Measurements from ENCODE around the gene CHN2.

DNA sequence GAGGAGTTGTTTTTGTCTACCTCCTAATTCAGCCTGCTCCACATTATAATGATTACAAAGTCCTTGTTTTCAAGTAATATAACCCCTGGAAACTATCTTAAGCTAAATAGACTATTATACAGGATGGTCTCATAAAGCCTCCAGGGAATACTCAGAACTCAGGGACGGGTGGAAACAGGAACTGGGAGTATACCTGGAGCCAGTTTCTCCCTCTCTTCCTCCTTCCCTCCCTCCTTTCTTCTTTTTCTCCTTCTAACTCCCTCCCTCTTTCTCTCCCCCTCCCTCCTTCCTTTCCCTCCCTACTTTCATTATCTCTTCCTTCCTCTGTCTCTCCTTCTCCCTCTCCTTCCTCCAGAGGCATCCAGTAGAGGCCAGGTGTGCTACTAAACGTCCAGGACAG is 292.8 kb downstream of the CHN2 start:
- TF ChIP-seq POLR2AphosphoS5 (IDR thresholded peaks at IDR 0.05; ENCODE audit: low read depth, low read length) (no peak), POLR2A (IDR thresholded peaks at IDR 0.05; ENCODE audit: low read depth, low read length) (no peak)

Measured in GM12892 (cell line).